ENCODE data around the gene TSHZ2.

The TSHZ2 gene

GRCh38 chr20:53237461-53237860 is 265.3 kb downstream of the TSHZ2 start:
- intact Hi-C loops (cut with DNase I), result no loop called here
- DNase-seq, result no peak

GRCh38 chr20:53238121-53238660 is 266.0 kb downstream of the TSHZ2 start:
- DNase-seq, result no peak
- intact Hi-C loops (cut with DNase I), result no loop called here

- no peak for DNase-seq
- intact Hi-C loops (cut with DNase I), result no loop called here
Observed at GRCh38 chr20:53243152-53243551, 271.0 kb downstream of the TSHZ2 start.

GRCh38 chr20:53244711-53245110 is 272.6 kb downstream of the TSHZ2 start:
- intact Hi-C loops (cut with DNase I), result no loop called here
- DNase-seq, result no peak

- intact Hi-C loops (cut with DNase I), result no loop called here
- no peak for DNase-seq
Observed at GRCh38 chr20:53245574-53245973, 273.4 kb downstream of the TSHZ2 start.

- intact Hi-C loops (cut with DNase I), result no loop called here
- no peak for DNase-seq
Observed at GRCh38 chr20:53247468-53248103, 275.4 kb downstream of the TSHZ2 start.

GRCh38 chr20:53250456-53250855 is 278.3 kb downstream of the TSHZ2 start:
- intact Hi-C loops (cut with DNase I), result no loop called here
- DNase-seq, result no peak

- intact Hi-C loops (cut with DNase I), result no loop called here
- no peak for DNase-seq
Observed at GRCh38 chr20:53252002-53252401, 279.8 kb downstream of the TSHZ2 start.

- no peak for DNase-seq
- intact Hi-C loops (cut with DNase I), result no loop called here
Observed at GRCh38 chr20:53253668-53254067, 281.5 kb downstream of the TSHZ2 start.

GRCh38 chr20:53255102-53255710 is 283.0 kb downstream of the TSHZ2 start:
- no peak for DNase-seq
- intact Hi-C loops (cut with DNase I), result no loop called here

- intact Hi-C loops (cut with DNase I), result no loop called here
- no peak for DNase-seq
Observed at GRCh38 chr20:53258741-53259140, 286.6 kb downstream of the TSHZ2 start.

GRCh38 chr20:53260168-53260567 is 288.0 kb downstream of the TSHZ2 start:
- intact Hi-C loops (cut with DNase I), result no loop called here
- DNase-seq, result no peak

- no peak for DNase-seq
- intact Hi-C loops (cut with DNase I), result no loop called here
Observed at GRCh38 chr20:53260591-53260990, 288.4 kb downstream of the TSHZ2 start.

- intact Hi-C loops (cut with DNase I), result no loop called here
- peak in 5 of 42 donors; percentile 7 to 41 (median 23) for DNase-seq
Observed at GRCh38 chr20:53262365-53262764, 290.2 kb downstream of the TSHZ2 start.

- no peak for DNase-seq
- intact Hi-C loops (cut with DNase I), result no loop called here
Observed at GRCh38 chr20:53263554-53264438, 291.6 kb downstream of the TSHZ2 start.

- no peak for DNase-seq
- intact Hi-C loops (cut with DNase I), result no loop called here
Observed at GRCh38 chr20:53264604-53265003, 292.4 kb downstream of the TSHZ2 start.

- intact Hi-C loops (cut with DNase I), result no loop called here
- peak in 34 of 42 donors; percentile 9 to 72 (median 36) for DNase-seq
Observed at GRCh38 chr20:53265304-53265875, 293.2 kb downstream of the TSHZ2 start.

GRCh38 chr20:53269380-53269779 is 297.2 kb downstream of the TSHZ2 start:
- DNase-seq, result no peak
- intact Hi-C loops (cut with DNase I), result no loop called here

- intact Hi-C loops (cut with DNase I), result no loop called here
- peak in 14 of 42 donors; percentile 15 to 67 (median 26) for DNase-seq
Observed at GRCh38 chr20:53270792-53271375, 298.7 kb downstream of the TSHZ2 start.

Data from head of caudate nucleus (tissue), 42 donors.